Measurements from ENCODE around the gene DLL4.

DLL4 gene

GRCh38 chr15:40906991-40907802 is 21.9 kb upstream of the DLL4 start:
- peak; percentile 71 for DNase-seq

GRCh38 chr15:40908095-40908494 is 21.0 kb upstream of the DLL4 start:
- no peak for DNase-seq

DNA sequence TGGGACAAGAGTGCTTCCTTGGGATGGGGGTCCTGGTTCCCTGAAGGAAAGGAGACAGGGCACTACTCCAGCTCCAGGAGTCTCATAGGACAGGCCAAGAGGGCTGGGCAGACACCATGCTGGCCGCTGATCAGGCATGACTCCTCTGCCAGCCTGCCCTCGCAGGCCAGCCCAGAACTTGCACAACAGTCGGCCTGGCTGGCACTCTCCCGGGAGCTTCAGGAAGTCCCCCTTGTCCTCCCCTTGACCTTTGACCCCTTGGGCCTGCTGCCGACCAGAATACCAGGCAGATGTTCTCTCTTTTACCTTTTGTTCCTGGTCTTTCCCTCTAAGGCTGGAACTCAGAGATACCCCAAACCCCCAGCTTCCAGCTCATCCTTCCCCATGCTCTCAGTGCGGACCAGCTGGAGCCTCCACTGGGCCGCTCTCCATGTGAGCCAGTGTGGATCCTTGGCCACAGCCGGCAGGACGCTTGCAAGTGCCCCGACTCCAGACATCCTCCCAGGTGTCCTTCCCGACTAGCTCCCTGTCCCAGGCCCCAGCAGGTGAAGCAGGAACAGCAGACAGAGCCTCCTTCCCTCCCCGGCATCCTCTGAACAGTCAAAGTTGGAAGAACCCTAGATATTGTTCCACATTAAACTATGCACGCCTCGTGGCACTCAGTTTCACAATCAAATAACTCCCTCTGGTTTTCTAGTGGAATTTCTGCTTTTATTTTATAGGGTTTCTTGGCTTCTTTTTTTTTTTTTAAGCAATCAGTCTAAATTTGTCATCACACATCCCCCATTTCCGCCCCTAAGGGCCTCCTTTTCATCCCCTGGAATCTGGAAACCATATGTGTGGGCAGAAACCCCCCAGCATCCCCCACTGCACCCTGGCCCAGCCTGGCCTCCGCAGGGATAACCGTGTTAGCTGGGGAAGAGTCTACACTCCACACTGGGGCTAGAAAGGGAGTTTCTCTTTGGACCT is 19.2 kb upstream of the DLL4 start:
- peak; percentile 34 for DNase-seq

DNA sequence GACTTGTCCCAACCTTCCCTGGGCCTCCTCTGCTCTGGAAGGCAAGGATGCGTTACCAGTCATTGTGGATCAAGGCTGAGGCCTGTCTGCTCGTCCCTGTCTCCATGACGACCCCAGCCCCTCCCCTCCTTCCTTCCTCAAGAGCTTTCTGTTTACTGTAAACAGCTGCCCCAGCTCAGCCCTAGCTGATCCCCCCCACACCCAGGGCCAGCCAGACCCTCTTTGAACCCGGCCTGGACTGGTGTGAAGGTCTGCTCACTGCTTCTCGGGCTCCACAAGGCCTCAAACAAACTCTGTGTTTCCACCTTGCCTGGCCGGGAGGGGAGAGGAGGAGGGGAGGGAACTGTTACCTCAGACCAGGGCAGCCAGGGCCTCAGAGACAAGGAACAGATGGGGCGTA is 18.0 kb upstream of the DLL4 start:
- no peak for DNase-seq

DNA sequence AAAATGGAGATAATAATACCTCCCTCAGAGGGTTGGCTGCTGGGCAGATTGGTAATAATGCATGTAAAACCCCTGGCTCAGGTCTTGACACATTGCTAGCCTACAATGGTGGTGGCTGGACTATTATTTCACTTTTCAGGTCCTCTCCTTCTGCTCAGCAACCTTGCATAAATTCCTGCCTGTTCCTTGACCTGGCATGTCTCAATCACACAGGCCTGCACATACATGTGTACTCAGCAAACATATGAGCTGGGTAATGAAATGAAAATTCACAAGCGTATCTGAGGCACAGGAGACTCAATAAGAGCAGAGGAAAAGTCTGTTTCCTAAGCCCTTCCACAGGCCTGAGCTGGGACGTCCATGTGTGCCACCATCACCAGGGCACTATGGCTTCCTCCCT is 17.4 kb upstream of the DLL4 start:
- no peak for DNase-seq

- no peak for DNase-seq
Observed at GRCh38 chr15:40912478-40912877, 16.7 kb upstream of the DLL4 start.

- no peak for DNase-seq
Observed at GRCh38 chr15:40914013-40914412, 15.1 kb upstream of the DLL4 start.

GRCh38 chr15:40914486-40914885 is 14.7 kb upstream of the DLL4 start:
- DNase-seq: no peak

GRCh38 chr15:40915116-40915661 is 14.0 kb upstream of the DLL4 start:
- no peak for DNase-seq

DNA sequence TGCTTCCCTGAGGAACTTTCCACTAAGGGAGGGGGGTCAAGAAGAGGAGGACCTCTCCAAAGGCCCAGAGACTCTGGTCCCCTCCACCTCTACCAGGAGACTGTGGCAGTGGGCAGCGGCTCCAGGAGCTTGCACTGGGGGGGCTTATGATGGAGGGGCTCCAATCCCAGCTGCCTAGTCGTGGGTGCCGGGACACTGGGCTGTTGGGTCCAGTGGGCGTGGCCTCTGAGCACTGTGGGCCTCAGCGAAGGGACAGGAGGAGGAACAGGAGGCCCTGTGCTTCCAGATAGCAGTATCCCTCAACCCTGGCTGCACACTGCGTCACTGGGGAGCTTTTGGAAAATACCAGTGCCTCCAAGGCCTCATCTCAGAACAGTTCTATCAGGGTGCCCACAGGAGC is 13.5 kb upstream of the DLL4 start:
- DNase-seq: no peak

DNA sequence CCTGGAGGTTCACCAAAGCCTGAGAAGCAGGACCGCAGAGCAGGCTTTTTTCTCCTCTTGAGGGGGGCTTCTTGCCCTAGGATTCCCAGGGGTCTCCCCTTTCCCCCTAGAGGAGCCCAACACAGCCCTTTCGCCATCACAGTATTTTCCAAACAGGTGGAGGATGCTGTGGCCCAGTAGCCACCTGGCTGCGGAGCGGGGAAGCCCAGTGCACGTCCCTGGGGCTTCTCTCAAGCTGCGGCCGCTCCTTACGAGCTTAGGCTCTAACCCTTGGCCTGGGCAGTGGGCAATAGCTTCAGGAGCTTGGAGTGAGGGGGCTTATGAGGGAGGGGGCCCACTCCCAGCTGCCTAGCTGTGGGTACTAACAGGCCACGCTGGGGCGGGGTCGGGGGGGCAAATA is 11.6 kb upstream of the DLL4 start:
- no peak for DNase-seq

DNA sequence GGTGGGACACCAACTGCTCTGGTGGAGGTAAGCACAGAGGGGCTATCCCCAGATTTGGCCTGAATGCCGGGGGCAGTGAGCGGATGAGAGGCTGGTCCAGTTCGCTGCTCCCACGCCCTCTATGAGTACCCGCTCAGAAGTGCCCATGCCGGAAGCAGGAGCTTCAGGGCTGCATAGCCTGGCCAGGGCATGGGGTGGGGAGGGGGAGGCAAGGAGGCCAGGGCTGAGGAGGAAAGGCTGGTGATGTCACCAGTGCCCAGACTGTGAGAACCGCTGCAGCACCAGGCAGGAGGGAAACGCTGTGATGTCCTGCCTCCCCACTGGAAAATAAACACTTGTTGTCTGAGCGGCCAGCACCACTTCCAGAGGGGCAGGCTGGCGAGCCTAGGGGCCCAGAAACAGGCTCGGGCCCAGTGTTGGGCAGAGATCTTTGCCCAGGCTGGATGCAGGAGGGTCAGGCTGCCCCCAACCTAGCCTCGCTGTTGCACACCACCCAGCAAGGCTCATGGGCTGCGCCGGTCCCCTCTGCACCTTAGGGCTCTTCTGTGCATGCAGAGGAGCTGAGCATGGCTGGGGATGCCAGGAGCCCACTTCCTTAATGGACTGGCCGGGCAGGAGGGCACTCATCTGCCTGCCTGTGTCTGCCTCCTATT is 10.9 kb upstream of the DLL4 start:
- no peak for DNase-seq

DNA sequence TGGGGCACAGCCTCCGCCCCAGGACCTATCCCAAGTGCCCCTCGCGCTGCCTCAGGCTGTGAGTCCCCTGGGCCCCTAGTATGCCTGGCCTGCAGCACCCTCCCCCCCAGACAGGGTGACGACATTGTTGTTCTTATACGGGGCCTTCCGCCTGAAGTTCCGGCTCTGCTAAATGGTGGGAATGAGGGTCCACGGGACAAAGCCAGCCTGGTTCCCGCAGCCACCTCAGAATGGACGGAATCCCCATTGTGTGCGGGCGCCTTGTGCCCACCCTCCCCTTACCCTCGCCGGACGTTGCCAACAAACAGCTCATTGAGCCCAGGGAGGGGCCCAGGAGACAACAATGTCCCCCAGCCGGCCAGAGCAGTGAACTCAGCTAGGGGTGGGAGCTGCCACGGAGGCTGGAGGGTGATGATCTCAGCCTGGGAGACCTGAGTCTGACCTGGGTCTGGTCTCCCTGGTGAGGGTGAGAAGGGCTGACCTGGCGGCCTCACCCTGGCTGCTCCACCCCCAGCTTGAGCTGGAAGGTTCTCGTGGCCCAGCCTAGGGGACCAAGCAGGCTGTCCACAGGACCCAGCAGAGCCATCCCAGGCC is 10.2 kb upstream of the DLL4 start:
- no peak for DNase-seq

DNA sequence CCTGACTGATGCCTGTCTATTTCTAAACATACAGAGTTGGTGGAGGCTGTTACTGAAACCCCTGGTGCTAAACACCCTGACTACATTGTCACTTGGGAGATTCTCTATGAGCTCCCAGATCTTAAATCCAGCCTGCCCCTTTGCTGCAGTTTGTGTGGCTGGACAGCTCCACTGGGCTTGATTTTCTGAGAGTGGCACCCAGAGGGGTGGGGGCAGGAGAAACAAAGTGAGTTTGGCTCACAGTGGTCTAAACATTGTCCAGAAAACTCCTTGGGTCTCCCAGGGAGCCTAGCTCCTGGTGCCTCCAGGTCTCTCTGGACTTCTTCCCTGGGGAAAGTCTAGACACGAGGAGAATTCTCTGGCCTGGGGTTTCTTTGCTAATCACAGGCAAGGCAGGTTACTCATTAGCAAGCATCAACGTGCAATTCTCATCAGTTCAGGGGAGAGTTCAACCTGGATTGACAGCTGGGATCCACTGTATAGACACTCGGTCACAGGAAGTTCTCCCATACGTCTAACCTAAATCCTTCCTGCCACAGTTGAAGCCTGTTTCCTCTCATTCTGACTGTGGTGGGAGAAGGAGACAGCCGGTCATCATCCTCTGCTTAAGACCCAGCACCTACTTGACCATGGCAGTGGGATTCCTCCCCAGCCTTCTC is 7.1 kb upstream of the DLL4 start:
- DNase-seq: no peak

- DNase-seq: no peak
Observed at GRCh38 chr15:40922608-40923005, 6.5 kb upstream of the DLL4 start.

- DNase-seq: no peak
Observed at GRCh38 chr15:40923551-40923950, 5.6 kb upstream of the DLL4 start.

GRCh38 chr15:40925495-40925862 is 3.7 kb upstream of the DLL4 start:
- no peak for DNase-seq

- DNase-seq: no peak
Observed at GRCh38 chr15:40925863-40926658, 3.1 kb upstream of the DLL4 start.

GRCh38 chr15:40926659-40927494 is 2.3 kb upstream of the DLL4 start:
- DNase-seq: no peak

DNA sequence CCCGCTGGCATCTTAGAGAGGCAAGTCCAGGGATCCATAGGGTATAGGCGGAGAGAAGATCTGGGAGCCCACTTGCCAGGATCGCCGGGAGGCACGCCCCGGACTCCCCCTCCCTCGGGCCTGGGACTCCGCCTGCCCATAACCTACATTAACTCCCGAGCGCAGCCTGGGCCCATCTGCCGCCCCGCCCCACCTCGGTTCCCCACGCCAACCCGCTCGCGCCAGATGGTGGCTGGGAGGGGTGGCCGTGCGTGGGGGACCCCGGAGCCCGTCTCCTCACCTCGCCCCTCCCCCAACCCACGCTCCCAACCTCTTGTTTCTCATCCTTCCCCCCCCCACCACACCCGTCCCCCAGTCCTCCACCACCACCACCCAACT is 1.7 kb upstream of the DLL4 start:
- DNase-seq: no peak
